Thyroid gland (tissue), 4 donors: ENCODE results near the gene TGFBRAP1.

ENCODE experiments used
- POLR2A ChIP-seq, 2 donors: fragments of 450-650 bp; IDR thresholded peaks; one replicate each; pipeline ENCODE4 v1.6.1; 2017; ENCODE audit warnings: antibody characterized with exemption in 2 of 2, mild to moderate bottlenecking in 2 of 2, moderate library complexity in 1 of 2
- TF ChIP-seq, protein P1 (sequence below), 6 experiments: fragments of 200-600 bp in 3 of 6; fragments of 450-650 bp in 3 of 6; sonication (generic) in 3 of 6; IDR thresholded peaks; one replicate each; pipeline ENCODE4 v1.5.1; 2016 to 2019; ENCODE audit warnings: antibody characterized with exemption in 6 of 6, mild to moderate bottlenecking in 2 of 6, inconsistent platforms in 1 of 6, moderate library complexity in 1 of 6

DNA sequence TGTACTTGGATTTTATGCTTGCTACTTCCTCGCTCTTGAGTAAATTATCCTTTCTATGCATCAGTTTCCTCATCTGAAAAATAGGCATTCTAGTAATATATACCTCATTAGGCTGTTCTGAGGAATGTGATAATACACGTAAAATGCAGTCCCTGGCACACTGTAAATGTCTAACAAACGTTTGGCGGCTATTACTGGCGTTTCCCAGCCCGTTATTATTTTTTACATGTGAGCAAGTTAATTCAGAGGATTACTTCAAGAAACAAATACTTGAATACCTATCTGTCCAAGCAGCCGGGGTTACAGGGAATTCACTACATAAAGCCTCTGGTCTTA, 7.2 kb upstream of the TGFBRAP1 start:
- TF ChIP-seq, protein P1, sequence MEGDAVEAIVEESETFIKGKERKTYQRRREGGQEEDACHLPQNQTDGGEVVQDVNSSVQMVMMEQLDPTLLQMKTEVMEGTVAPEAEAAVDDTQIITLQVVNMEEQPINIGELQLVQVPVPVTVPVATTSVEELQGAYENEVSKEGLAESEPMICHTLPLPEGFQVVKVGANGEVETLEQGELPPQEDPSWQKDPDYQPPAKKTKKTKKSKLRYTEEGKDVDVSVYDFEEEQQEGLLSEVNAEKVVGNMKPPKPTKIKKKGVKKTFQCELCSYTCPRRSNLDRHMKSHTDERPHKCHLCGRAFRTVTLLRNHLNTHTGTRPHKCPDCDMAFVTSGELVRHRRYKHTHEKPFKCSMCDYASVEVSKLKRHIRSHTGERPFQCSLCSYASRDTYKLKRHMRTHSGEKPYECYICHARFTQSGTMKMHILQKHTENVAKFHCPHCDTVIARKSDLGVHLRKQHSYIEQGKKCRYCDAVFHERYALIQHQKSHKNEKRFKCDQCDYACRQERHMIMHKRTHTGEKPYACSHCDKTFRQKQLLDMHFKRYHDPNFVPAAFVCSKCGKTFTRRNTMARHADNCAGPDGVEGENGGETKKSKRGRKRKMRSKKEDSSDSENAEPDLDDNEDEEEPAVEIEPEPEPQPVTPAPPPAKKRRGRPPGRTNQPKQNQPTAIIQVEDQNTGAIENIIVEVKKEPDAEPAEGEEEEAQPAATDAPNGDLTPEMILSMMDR (IDR thresholded peaks at IDR 0.05): no peak
- TF ChIP-seq POLR2A (IDR thresholded peaks at IDR 0.05): no peak
